Testis (tissue), 2 donors: ENCODE results near the gene RABAC1.

Experiments
- POLR2A ChIP-seq: fragments of 450-650 bp; IDR thresholded peaks from one replicate; pipeline ENCODE4 v1.6.1; 2017; ENCODE audit warnings: antibody characterized with exemption, mild to moderate bottlenecking, moderate library complexity
- TF ChIP-seq, protein P1 (sequence below), 3 experiments: fragments of 450-650 bp in 2 of 3; fragments of 200-600 bp in 1 of 3; sonication (generic) in 1 of 3; IDR thresholded peaks; one replicate each; pipeline ENCODE4 v1.5.1; 2016 to 2019; ENCODE audit warnings: antibody characterized with exemption in 3 of 3, mild to moderate bottlenecking in 2 of 3, moderate library complexity in 1 of 3

DNA sequence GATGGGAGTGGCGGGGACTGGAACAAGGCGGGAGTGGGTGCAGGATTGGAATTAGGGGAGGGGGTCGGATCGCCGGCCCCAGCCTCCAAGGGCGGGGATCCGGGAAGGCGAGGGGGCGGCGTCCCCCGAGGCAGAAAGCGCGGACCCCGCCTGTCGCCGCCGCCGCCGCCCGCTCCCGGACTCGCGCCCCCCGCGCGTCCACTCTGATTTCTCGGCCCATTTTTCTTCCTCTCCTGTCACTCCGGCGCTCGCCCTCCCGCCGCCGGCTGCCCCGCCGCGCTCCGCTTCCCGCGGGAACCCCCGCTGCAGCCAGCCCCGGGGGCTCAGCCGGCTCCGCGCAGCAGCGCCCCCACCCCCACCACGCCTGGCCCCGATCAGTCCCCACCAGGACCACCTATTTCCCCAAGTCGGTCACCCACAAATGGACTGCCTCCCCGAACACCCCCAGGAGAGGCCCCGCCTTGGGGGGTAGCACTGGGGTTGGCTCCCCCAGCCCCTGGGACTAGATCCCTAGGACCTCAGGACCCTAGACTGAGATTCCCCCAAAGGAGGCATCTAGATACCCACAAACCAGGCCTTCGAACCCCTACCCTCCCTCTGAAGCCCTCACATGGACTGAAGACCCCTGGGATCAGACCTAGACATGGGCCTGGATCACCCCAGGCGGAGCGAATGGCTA lies 18.3 kb downstream of the RABAC1 start:
- TF ChIP-seq, protein P1, sequence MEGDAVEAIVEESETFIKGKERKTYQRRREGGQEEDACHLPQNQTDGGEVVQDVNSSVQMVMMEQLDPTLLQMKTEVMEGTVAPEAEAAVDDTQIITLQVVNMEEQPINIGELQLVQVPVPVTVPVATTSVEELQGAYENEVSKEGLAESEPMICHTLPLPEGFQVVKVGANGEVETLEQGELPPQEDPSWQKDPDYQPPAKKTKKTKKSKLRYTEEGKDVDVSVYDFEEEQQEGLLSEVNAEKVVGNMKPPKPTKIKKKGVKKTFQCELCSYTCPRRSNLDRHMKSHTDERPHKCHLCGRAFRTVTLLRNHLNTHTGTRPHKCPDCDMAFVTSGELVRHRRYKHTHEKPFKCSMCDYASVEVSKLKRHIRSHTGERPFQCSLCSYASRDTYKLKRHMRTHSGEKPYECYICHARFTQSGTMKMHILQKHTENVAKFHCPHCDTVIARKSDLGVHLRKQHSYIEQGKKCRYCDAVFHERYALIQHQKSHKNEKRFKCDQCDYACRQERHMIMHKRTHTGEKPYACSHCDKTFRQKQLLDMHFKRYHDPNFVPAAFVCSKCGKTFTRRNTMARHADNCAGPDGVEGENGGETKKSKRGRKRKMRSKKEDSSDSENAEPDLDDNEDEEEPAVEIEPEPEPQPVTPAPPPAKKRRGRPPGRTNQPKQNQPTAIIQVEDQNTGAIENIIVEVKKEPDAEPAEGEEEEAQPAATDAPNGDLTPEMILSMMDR (IDR thresholded peaks at IDR 0.05) = no peak
- TF ChIP-seq POLR2A = no peak
